Prostate gland (tissue), 2 donors: ENCODE results near the gene TMEM184A. TPM values are rescaled to one million over a fixed set of nuclear protein-coding genes. Genes with fewer than 3 reads are reported as not detected.

Source experiments
- DNase-seq: peaks from one replicate; pipeline ENCODE4 v3.0.0-alpha.2; 2019; ENCODE audit warnings: low spot score
- H3K27ac ChIP-seq, 2 donors: fragments of 200-600 bp; sonication (generic); 2 replicates each; pipeline ENCODE4 v1.5.1; 2017 to 2019
- H3K27me3 ChIP-seq: fragments of 200-600 bp; sonication (generic); replicated peaks from 2 replicates; pipeline ENCODE4 v1.5.1; 2019; ENCODE audit not compliant: insufficient read depth
- H3K36me3 ChIP-seq, 2 donors: fragments of 200-600 bp; sonication (generic); 1 replicate in 1 of 2; 2 replicates in 1 of 2; pipeline versions ENCODE4 v1.5.1 to v1.8.1; 2017 to 2019
- H3K4me1 ChIP-seq: fragments of 200-600 bp; sonication (generic); replicated peaks from 2 replicates; pipeline ENCODE4 v1.5.1; 2019
- H3K4me3 ChIP-seq, 2 donors: fragments of 200-600 bp; sonication (generic); 2 replicates each; pipeline ENCODE4 v1.5.1; 2017 to 2019
- H3K9me3 ChIP-seq: fragments of 200-600 bp; sonication (generic); 2 replicates; pipeline ENCODE4 v1.5.1; 2017
- POLR2A ChIP-seq: fragments of 450-650 bp; IDR thresholded peaks from one replicate; pipeline ENCODE4 v1.6.1; 2016; ENCODE audit warnings: antibody characterized with exemption, mild to moderate bottlenecking
- POLR2AphosphoS5 ChIP-seq: sonication (generic); formaldehyde crosslinking; IDR thresholded peaks from one replicate; pipeline ENCODE4 v1.6.1; 2017; ENCODE audit warnings: antibody characterized with exemption
- WGBS: methylation state at CpG from one replicate; pipeline ENCODE4 v1.1.5; 2018; 5-methylcytosine and 5-hydroxymethylcytosine counted together
- intact Hi-C: fragments of 100-400 bp; cut with DNase I; formaldehyde crosslinking; loops from one replicate; pipeline ENCODE4 v1.14.2; 2022
- total RNA-seq, 2 donors: library from RNA; depleted of rRNA; stranded (reverse); fragments of >200 nt; gene quantifications; one replicate each; pipeline ENCODE4 v1.1.0, GENCODE V29; 2016
- TF ChIP-seq, protein P1 (sequence below), 4 experiments: fragments of 200-600 bp in 2 of 4; fragments of 450-650 bp in 2 of 4; sonication (generic) in 2 of 4; IDR thresholded peaks; 1 replicate in 3 of 4; 2 replicates in 1 of 4; pipeline ENCODE4 v1.5.1; 2016 to 2019; ENCODE audit warnings: antibody characterized with exemption in 4 of 4, mild to moderate bottlenecking in 2 of 4, moderate library complexity in 2 of 4

TMEM184A gene
- total RNA-seq, 2 donors from 2014 or later: 15.4 to 59.2 TPM

DNA sequence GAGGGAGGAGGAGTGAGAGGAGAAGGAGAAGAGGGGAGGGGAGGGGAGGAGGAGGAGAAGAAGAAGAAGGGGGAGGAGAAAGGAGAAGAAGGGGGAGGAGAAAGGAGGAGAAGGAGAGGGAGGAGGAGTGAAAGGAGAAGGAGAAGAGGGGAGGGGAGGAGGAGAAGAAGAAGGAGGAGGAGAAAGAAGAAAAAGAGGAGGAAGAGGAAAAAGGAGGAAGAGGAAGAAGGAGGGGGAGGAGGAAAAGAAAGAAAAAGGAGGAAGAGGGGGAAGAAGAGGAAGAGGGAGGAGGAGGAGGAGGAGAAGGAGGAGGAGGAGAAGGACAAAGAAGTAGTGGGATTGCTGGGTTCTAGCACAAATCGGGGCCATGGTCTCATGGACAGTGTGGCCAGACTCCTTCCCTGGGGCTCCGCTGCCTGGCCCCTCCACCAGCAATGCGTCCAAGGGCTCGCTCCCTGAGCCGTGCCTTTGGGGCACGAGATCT lies 29.7 kb downstream of the TMEM184A start:
- Histone ChIP-seq H3K27me3 (no peaks in the 10 kb centered on the region), H3K27ac (no peak overlapping the region), H3K4me3 (no peak overlapping the region), H3K4me1 (no peaks in the 10 kb centered on the region), H3K36me3 (no peaks in the 10 kb centered on the region), H3K9me3 (no peaks in the 10 kb centered on the region)
- WGBS: 30% methylated on average over 6 of the region's 6 CpGs
- TF ChIP-seq POLR2AphosphoS5 (no peak), POLR2A (no peak)
- TF ChIP-seq, protein P1, sequence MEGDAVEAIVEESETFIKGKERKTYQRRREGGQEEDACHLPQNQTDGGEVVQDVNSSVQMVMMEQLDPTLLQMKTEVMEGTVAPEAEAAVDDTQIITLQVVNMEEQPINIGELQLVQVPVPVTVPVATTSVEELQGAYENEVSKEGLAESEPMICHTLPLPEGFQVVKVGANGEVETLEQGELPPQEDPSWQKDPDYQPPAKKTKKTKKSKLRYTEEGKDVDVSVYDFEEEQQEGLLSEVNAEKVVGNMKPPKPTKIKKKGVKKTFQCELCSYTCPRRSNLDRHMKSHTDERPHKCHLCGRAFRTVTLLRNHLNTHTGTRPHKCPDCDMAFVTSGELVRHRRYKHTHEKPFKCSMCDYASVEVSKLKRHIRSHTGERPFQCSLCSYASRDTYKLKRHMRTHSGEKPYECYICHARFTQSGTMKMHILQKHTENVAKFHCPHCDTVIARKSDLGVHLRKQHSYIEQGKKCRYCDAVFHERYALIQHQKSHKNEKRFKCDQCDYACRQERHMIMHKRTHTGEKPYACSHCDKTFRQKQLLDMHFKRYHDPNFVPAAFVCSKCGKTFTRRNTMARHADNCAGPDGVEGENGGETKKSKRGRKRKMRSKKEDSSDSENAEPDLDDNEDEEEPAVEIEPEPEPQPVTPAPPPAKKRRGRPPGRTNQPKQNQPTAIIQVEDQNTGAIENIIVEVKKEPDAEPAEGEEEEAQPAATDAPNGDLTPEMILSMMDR (IDR thresholded peaks at IDR 0.05): no peak
- intact Hi-C loops: no loop called here
- no peak for DNase-seq

DNA sequence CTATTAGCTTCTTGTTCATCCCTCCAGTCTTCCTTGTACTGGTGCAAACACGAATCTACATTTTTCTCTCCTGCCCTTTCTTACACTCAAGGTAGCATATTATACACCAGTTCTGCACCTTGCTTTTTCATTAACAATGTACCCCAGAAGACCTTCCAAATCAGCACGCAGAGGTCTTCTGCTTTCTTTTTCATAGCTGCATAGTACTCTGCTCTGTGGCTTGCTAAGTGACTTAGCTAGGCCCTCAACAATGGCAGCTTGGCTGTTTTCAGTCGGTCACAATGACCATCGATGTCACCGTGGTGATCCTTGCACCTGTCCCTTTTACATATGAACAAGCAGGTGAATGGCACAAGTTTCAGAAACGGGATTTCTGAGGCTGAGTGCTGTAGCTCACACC lies 30.6 kb downstream of the TMEM184A start:
- intact Hi-C loops: no loop called here
- Histone ChIP-seq H3K4me3 (no peak overlapping the region), H3K36me3 (no peaks in the 10 kb centered on the region), H3K9me3 (no peaks in the 10 kb centered on the region), H3K27me3 (no peaks in the 10 kb centered on the region), H3K4me1 (no peaks in the 10 kb centered on the region), H3K27ac (no peak overlapping the region)
- 95% methylated on average over 6 of the region's 6 CpGs for WGBS
- TF ChIP-seq POLR2AphosphoS5 (no peak), POLR2A (no peak)
- TF ChIP-seq, protein P1 (IDR thresholded peaks at IDR 0.05): no peak
- DNase-seq: no peak

DNA sequence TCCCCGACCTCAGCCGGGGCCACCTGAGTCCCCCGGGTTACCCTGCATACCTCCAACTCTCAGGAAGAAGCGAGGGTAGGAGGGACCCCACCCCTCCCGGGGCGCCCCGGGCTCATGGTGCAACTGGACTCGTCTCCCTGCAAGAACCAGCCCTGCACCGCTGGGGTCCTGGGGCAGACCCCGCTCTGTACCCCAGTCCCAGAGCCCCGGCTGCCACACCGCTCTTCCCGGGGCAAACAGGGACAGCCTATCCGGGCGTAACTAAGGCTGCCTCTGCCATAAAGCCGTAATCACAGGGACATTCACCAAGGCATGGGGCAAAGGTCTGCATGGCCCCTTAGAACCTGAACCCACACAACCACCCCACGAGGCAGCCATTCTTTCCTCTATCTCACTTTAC lies 32.2 kb downstream of the TMEM184A start:
- Histone ChIP-seq H3K27me3 (no peaks in the 10 kb centered on the region), H3K4me1 (no peaks in the 10 kb centered on the region), H3K36me3 (no peaks in the 10 kb centered on the region), H3K27ac (no peak overlapping the region), H3K9me3 (no peaks in the 10 kb centered on the region), H3K4me3 (no peak overlapping the region)
- no peak for DNase-seq
- intact Hi-C loops: no loop called here
- WGBS: 73% methylated on average over 17 of the region's 17 CpGs
- TF ChIP-seq POLR2A (no peak), POLR2AphosphoS5 (no peak)
- TF ChIP-seq, protein P1 (IDR thresholded peaks at IDR 0.05): no peak

DNA sequence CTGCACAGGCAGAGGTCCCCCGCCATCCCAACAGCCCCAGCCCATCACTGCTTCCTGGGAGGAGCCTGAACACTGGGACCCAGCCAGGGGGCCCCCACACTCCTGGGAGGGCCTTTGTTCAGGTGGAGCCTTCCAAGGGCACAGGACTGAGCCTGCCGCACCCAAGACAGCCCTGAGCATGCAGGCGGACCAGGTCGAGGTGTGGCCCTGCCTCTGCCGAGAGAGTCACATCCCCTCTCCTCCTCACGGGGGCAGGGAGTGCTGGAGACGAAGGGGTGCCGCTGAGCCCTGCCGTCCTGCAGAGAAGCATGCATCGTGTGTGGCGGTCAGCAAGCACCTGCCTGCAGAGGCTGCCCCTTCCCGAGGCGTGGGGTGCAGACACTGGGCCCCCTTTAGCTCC lies 32.8 kb downstream of the TMEM184A start:
- Histone ChIP-seq H3K27ac (no peak overlapping the region), H3K9me3 (no peaks in the 10 kb centered on the region), H3K4me3 (no peak overlapping the region), H3K27me3 (no peaks in the 10 kb centered on the region), H3K4me1 (no peaks in the 10 kb centered on the region), H3K36me3 (no peaks in the 10 kb centered on the region)
- TF ChIP-seq, protein P1 (IDR thresholded peaks at IDR 0.05): no peak
- TF ChIP-seq POLR2A (no peak), POLR2AphosphoS5 (no peak)
- intact Hi-C loops: no loop called here
- WGBS: 27% methylated on average over 9 of the region's 13 CpGs
- no peak for DNase-seq

DNA sequence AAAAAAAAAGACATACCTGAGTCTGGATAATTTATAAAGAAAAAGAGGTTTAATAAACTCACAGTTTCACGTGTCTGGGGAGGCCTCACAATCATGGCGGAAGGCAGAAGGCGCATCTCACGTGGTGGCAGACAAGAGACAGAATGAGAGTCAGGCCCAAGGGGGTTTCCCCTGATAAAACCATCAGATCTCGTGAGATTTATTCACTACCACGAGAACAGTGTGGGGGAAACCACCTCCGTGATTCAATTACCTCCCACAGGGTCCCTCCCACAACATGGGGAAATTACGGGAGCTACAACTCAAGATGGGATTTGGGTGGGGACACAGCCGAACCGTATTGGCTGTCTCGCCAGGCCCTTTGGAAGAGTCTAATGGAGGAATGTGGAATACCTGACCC lies 34.5 kb downstream of the TMEM184A start:
- no peaks in the 10 kb centered on the region for H3K27me3 ChIP-seq
- H3K27ac ChIP-seq: no peak overlapping the region
- H3K4me1 ChIP-seq: no peaks in the 10 kb centered on the region
- H3K4me3 ChIP-seq: no peak overlapping the region
- no peaks in the 10 kb centered on the region for H3K9me3 ChIP-seq
- intact Hi-C loops: no loop called here
- no peak for DNase-seq
- no peaks in the 10 kb centered on the region for H3K36me3 ChIP-seq
- TF ChIP-seq POLR2AphosphoS5 (no peak), POLR2A (no peak)
- TF ChIP-seq, protein P1 (IDR thresholded peaks at IDR 0.05): no peak
- WGBS: 81% methylated on average over 11 of the region's 11 CpGs
